HG03520 (cell line): Measurements from ENCODE around the gene IPP.
"Not testable (repeated sequence)": the region's sequence is repeated elsewhere in the genome, so short reads cannot be mapped to it uniquely, and the experiment has no call there.

Experiments used
- ATAC-seq: cut with Tn5 transposase; IDR thresholded peaks from one replicate; pipeline ENCODE4 v1.9.1; 2021; ENCODE audit warnings: mild to moderate bottlenecking, moderate library complexity; ENCODE audit not compliant: unreplicated experiment

The IPP gene

DNA sequence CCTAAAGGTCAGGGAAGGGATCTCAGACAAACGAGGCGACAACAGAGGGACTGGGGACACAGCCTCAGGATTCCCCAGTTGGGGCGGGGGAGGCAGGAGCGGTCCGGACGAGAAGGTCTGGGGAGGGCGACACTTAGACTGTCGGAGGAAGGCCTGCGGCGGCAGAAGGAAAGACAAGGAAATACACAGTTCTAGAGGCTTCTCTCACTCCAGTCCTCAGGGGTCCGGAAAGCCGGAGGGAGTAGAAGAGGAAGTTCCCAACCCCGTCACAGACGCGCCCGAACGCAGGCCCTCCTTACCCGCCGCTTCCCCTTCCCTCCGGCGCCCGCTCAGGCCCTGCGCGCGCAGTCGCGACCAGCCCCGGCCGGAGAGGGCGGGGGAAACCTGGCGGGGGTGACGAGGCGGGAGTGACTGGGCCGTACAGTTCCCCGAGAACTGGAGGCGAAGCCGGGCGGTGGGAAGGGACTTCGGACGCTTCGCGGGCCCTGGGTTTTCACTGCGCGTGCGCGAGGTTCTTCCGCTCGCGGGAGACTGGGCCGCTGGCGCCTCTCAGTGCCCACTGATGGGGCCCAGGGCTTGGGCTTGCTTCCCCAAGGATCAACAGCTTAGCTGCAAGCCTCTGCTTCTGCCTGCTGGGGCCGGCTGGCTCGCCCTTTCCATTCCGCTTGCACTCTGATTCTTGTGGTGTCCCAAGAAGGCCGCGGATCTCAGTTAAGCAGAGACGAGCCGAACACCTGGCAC lies at the start of gene IPP:
TSS of gene IPP (minus strand) at position 356 of the 741 bp plus-strand sequence. CDS start 4,242 bp downstream, outside the sequence.
- peak; percentile 84 for ATAC-seq

GRCh38 chr1:45796946-45797345 lies 46.5 kb upstream of the IPP start:
- no peak for ATAC-seq

DNA sequence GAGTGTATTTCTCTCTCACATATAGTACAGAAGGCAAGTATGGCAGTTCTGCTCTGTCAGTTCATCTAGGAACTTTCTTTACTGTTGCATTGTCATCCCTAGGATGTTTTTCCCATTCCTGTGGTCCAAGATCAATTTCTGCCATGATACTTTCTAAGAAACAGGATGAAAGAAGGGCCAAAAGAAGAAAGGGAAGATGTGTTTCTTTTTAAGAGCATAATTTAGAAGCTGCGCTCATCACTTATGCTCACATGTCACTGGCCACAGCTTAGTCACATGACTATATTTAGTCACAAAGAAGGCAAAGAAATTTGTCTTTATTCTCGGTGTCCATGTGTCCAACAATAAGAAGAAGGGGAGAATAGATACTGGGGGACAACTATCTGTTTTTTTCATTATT lies 45.9 kb upstream of the IPP start:
- ATAC-seq = no peak

DNA sequence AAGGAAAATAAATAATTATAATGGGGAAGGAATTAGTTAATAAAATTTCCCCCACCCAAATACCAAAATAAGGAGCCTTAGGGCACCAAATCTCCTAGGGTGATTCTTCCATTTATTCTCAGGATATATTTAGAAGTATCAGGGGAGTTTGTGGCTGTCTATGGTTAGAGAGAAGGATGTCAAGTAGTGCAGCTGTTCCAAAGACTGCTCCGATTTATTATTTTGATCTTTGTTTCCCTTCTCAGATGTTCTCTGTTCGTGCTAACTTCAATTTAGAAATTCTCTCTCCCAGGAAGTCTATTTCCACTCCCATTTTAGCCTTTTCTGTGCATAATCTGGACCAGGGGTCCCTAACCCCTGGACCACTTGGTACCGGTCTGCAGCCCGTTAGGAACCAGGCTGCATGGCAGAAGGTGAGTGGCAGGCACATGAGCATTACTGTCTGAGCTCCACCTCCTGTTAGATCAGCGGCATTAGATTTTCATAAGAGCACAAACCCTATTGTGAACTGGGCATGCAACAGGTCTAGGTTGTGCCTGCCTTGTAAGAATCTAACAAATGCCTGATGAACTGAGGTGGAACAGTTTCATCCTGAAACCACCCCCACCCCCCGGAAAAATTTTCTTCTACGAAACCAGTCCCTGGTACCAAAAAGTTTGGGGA lies 43.6 kb upstream of the IPP start:
- ATAC-seq = no peak

- no peak for ATAC-seq
Observed at GRCh38 chr1:45792744-45793143, 42.3 kb upstream of the IPP start.

DNA sequence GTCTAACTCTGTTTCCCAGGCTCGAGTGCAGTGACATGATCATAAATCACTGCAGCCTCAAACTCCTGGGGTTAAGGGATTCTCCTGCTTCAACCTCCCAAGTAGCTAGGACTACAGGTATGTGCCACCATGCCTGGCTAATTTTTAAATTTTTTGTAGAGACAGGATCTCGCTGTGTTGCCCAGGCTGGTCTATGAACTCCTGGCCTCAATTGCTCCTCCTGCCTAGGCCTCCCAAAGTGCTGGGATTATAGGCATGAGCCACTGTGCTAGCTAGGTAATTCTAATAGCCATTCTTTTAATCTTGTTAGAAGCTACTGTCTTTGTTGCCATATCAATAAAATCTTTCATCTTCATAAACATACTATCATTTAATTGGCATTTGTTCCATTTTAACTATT lies 39.1 kb upstream of the IPP start:
- no peak for ATAC-seq

DNA sequence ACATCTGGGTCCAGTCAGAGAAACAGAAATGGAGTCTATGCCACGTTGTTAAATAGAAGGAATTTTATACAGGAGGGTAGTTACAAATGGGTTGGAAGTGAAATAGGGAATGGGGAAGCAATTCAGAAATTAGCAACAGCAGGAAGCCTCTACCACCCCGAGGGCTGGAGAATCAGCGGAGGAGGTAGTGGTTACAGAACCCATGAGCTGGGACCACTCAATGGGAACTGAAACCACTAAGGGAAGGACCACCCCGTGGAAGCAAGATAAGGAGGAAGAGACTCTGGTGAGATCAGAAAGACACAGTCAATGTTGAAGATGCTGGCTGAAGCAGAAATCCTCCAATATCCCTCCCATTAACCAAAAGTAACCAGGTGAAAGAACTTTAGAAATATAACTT lies 37.5 kb upstream of the IPP start:
- no peak for ATAC-seq

DNA sequence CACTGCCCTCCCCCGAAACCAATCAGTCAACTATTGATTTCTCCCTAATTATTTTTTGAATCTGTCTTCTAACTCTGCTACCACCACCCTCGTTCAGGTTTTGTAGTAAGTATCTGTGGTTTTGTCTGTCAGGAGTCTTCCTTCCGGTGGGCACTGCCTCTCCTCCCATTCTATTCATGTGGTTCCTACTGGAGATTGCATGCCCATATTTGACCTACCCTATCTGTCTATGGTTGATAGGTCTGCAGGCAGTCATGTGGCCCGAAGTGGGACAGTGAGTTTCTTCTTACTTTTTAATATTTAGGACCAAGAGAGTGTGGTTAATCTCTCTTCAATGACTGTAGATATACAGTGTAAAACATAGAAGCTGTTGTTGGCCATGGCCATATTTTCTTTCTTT lies 35.1 kb upstream of the IPP start:
- no peak for ATAC-seq

- no peak for ATAC-seq
Observed at GRCh38 chr1:45775794-45776193, 25.3 kb upstream of the IPP start.

- no peak for ATAC-seq
Observed at GRCh38 chr1:45772971-45773370, 22.5 kb upstream of the IPP start.

- ATAC-seq = no peak
Observed at GRCh38 chr1:45769261-45769932, 18.9 kb upstream of the IPP start.

DNA sequence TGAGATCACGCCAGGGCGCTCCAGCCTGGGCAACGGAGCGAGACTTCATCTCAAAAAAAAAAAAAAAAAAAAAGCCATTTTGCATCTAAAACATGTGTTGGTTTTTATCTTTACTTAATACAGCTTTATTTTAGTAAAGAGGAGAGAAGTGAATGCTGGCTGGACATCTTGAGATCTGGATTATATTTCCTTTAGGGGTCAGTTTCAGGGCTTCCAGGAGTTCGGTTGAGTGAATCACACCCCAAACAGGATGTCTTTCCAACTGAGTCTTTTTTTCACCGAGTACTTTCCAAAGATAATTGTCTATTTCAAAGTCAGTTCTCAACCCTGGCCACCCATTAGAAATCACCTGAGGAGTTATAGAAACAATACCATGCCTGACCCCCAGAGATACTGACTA lies 16.6 kb upstream of the IPP start:
- ATAC-seq = no peak

DNA sequence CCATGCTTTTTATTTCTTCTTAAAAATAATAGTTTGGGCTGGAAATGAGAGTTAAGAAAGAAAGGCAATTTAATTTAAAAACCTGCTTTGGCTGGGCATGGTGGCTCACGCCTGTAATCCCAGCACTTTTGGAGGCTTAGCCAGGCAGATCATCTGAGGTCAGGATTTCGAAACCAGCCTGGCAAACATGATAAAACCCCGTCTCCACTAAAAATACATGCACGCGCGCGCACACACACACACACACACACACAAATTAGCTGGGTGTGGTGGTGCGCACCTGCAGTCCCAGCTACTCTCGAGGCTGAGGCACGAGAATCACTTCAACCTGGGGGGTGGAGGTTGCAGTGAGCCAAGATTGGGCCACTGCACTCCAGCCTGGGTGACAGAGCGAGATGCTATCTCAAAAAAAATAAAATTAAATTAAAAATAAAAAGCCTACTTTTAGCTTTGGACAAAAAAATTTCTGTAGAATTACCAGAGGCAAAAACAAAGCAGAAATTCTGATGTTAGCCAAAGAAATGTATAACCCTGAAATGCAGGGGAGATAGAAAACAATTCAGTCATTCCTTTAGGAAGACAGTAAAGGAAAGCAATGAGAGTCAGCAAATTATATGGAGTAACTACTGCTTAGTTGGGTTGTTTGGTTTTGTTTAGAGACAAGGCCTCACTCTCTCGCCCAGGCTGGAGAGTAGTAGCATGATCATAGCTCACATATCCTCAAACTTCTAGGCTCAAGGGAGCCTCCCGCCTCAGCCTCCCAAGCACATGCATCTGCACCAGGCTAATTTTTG lies 15.7 kb upstream of the IPP start:
- no peak for ATAC-seq

DNA sequence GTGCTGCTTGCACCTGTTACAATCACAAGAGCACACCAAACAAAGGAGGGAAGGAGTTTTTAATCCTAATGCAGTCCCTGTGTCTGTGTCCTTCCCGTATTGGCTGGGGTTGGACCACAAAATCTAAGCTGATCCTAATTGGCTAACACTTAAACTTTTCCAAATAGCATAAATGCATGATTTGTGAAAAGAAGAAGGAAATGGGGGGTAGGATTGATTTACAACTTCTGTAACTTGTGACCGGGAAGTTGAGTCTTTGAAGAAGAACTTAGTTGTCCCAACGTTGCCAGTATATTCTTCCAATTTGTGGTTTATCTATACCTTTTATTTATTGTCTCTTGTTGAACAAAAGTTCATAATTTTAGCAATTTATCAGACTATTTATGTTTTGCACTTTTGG lies 11.8 kb upstream of the IPP start:
- ATAC-seq = no peak

- no peak for ATAC-seq
Observed at GRCh38 chr1:45755697-45756096, 5.2 kb upstream of the IPP start.

DNA sequence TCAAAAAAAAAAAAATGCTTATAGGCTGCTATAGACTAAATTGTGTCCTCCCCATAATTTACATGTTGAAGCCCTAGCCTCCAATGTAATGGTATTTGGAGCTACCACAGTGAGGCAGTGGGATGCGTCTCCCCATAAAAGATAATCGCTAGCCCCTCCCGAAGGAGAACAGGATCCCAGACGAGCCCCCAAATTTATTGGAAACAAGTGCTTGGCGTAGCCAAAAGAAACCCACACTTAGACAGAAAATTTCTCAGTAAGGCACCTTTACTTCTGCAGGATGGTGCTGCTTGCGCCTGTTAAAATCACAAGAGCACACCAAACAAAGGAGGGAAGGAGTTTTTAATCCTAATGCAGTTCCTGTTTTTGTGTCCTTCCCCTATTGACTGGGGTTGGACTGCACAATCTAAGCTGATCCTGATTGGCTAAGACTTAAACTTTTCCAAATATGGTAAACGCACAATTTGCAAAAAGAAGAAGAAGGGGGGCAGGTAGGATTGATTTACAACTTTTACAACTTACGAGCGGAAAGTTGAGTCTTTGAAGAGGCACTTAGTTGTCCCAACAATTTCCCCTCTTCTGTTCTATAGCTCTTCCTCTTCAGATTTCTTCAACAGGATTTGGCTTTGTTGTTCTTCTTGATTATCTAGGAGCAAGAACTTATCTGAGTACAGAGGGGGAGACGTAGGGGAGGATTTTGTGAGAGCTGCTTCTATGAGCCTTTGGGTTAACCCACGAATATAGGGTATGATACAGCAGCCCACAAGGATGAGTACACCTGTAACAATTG lies 3.0 kb upstream of the IPP start:
- ATAC-seq = no peak

GRCh38 chr1:45752441-45753052 lies 2.1 kb upstream of the IPP start:
- ATAC-seq = no peak

GRCh38 chr1:45752014-45752413 lies 1.6 kb upstream of the IPP start:
- ATAC-seq = no peak

- not testable (repeated sequence) for ATAC-seq
Observed at GRCh38 chr1:45751039-45751838, 786 bp upstream of the IPP start.
